ENCODE data around the gene ATXN7. TPM values are rescaled to one million over a fixed set of nuclear protein-coding genes. Genes with fewer than 3 reads are reported as not detected.

The ATXN7 gene
- total and polyA plus RNA-seq, 10 of the 15 experiments (the other 5 are each of a cell fraction or from before 2014, with no cell fraction given) = 0.83 to 24.6 (median 8.5) TPM

- Histone ChIP-seq H4K20me1 (ENCODE audit: control insufficient read depth, insufficient read depth) (no peaks in the 10 kb centered on the region), H2AFZ (ENCODE audit: control insufficient read depth, low read depth, low read length) (peak overlapping the region; percentile 60)
- FAIRE-seq = no peak
- TF ChIP-seq CHD2 (IDR thresholded peaks at IDR 0.05; ENCODE audit: borderline replicate concordance, low read depth, low read length) (no peak), IKZF1 (conservative IDR thresholded peaks at IDR 0.05) (no peak), SMAD5 (IDR thresholded peaks at IDR 0.05; ENCODE audit: low read depth) (no peak), MYB (IDR thresholded peaks at IDR 0.05; ENCODE audit: borderline replicate concordance, low read depth, low read length) (no peak), GABPA (IDR thresholded peaks at IDR 0.05; ENCODE audit: low read depth) (no peak), MXI1 (IDR thresholded peaks at IDR 0.05; ENCODE audit: low read depth, low read length) (no peak), ATF3 (IDR thresholded peaks at IDR 0.05; ENCODE audit: borderline replicate concordance, extremely low read depth, low read depth, low read length) (no peak), STAT3 (IDR thresholded peaks at IDR 0.05; ENCODE audit: low read depth, low read length) (no peak), ATF7 (IDR thresholded peaks at IDR 0.05; ENCODE audit: low read depth) (no peak), SIN3A (IDR thresholded peaks at IDR 0.05; ENCODE audit: low read depth, low read length) (no peak), NR2C1 (IDR thresholded peaks at IDR 0.05) (no peak), IKZF2 (IDR thresholded peaks at IDR 0.05) (peak in 1 of 2 experiments; percentile 33; a peak in 2 of 4 replicates), NR2F1 (conservative IDR thresholded peaks at IDR 0.05) (no peak), BRCA1 (IDR thresholded peaks at IDR 0.05; ENCODE audit: low read depth, low read length) (no peak), ZBED1 (IDR thresholded peaks at IDR 0.05; ENCODE audit: borderline replicate concordance) (no peak), E2F8 (IDR thresholded peaks at IDR 0.05; ENCODE audit: low read depth, partially characterized antibody) (no peak), HSF1 (IDR thresholded peaks at IDR 0.05; ENCODE audit: low read depth, low read length) (no peak), E2F4 (IDR thresholded peaks at IDR 0.05; ENCODE audit: low read depth, low read length) (no peak), TBL1XR1 (IDR thresholded peaks at IDR 0.05; ENCODE audit: low read depth, low read length) (no peak)
Measured at GRCh38 chr3:63912768-63913588, 49.3 kb downstream of the ATXN7 start.

More at GRCh38 chr3:63912768-63913588, 49.3 kb downstream of the ATXN7 start:
- ChIA-PET CTCF (interaction anchor here (0.7 to 1.9 kb wide), 2 partner anchors 15 kb away, joined by 4 to 6 read pairs; no protein-coding TSS in a partner anchor), RAD21 (ENCODE audit: unreplicated experiment) (interaction anchor here (0.9 to 1.4 kb wide), 3 partner anchors 15 to 110 kb away, joined by 3 to 5 read pairs (median 4); partner anchors contain the start of genes ATXN7, PSMD6 and THOC7), SMC1A (ENCODE audit: uncharacterized antibody, unreplicated experiment) (interaction anchor here (0.7 kb wide), 1 partner anchor 112 kb away, joined by 3 read pairs; no protein-coding TSS in a partner anchor), POLR2A (interaction anchor here (0.9 kb wide), 1 partner anchor 536 kb away, joined by 3 read pairs; no protein-coding TSS in a partner anchor)
- no peaks in the 10 kb centered on the region for H3K27me3 ChIP-seq (replicated peaks in 1 of 2; ENCODE audit: control insufficient read depth in 2 of 2, insufficient read depth in 2 of 2, low read length in 1 of 2)
- ATAC-seq = peak; percentile 39
- peaks cover 0 to 20% of the 10 kb centered on the region in 2 experiments; a peak in 3 of 4 replicates for H3K36me3 ChIP-seq (ENCODE audit: control insufficient read depth in 2 of 2, insufficient read depth in 2 of 2, low read length in 1 of 2)
- no peaks in the 10 kb centered on the region for H3K9me3 ChIP-seq (replicated peaks; ENCODE audit: control insufficient read depth, insufficient read depth, low read length)
- peak overlapping the region; percentile 74 for H3K4me3 ChIP-seq
- no peak for DNase-seq (ENCODE audit: low read depth, low spot score)
- no TSS peak for BruUV-seq (replicated peaks)
- WGBS (ENCODE audit: insufficient coverage, insufficient replicate concordance, low lambda C conversion rate, missing lambda C conversion rate) = 28% methylated on average over 38 of the region's 46 CpGs
- peak overlapping the region; percentile 81 for H3K4me2 ChIP-seq (ENCODE audit: control insufficient read depth, insufficient read depth)
- intact Hi-C loops (cut with micrococcal nuclease; ENCODE audit: unreplicated experiment) (loop anchor here (5.0 kb wide), 1 partner anchor 49 kb away; no protein-coding TSS in a partner anchor), in situ Hi-C loops (cut with MboI) (no loop called here)
- peak overlapping the region; percentile 80; the same call in 1 of the 2 replicates for H3K9ac ChIP-seq (ENCODE audit: control insufficient read depth, insufficient read depth, low read length)
- H3K79me2 ChIP-seq (ENCODE audit: control insufficient read depth, insufficient read depth, low read length) = peaks cover 15% of the 10 kb centered on the region
- peak overlapping the region; percentile 86; the same call in 1 of the 2 replicates for H3K27ac ChIP-seq (ENCODE audit: control insufficient read depth, insufficient read depth)
- peaks cover 20% of the 10 kb centered on the region for H3K4me1 ChIP-seq (ENCODE audit: control insufficient read depth, insufficient read depth, low read length)

Data from GM12878 (cell line).